Fibroblast of mammary gland (primary cell): ENCODE measurements around the gene BTBD8.

Experiments used
- DNase-seq: peaks from one replicate; pipeline ENCODE4 v3.0.0-alpha.2; 2010; ENCODE audit warnings: low read depth
- H3K4me3 ChIP-seq: 2 replicates; pipeline ENCODE4 v1.5.1; 2011; ENCODE audit warnings: low read depth, mild to moderate bottlenecking, low read length, moderate library complexity; ENCODE audit not compliant: control insufficient read depth
- CTCF ChIP-seq: conservative IDR thresholded peaks from 2 replicates; pipeline ENCODE4 v1.5.1; 2011; ENCODE audit warnings: low read depth, low read length, inconsistent platforms; ENCODE audit not compliant: control insufficient read depth, insufficient read depth

BTBD8 gene

DNA sequence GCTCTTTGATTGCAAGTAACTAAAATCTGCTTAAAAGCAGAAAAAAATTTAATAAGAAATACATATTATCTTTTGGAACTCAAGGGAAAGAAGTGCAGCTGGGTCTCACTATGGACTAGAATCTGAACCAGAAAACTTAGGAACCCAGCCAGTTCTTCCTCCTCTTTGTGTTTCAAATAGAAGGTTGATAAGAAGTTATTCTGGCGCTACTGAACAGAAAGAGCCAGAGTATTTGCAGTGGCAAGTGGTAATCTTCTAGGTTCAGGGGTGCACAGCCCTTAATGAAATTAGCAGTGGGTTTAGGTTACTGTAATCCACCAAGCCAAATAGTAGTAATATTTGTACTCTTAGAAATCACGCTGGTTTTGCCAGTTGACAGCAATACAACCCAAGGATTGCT is 28.5 kb downstream of the BTBD8 start:
- DNase-seq, result no peak
- no peak overlapping the region for H3K4me3 ChIP-seq
- no peak for TF ChIP-seq CTCF

- no peak for TF ChIP-seq CTCF
- H3K4me3 ChIP-seq, result no peak overlapping the region
- no peak for DNase-seq
Observed at GRCh38 chr1:92117526-92117925, 37.4 kb downstream of the BTBD8 start.

DNA sequence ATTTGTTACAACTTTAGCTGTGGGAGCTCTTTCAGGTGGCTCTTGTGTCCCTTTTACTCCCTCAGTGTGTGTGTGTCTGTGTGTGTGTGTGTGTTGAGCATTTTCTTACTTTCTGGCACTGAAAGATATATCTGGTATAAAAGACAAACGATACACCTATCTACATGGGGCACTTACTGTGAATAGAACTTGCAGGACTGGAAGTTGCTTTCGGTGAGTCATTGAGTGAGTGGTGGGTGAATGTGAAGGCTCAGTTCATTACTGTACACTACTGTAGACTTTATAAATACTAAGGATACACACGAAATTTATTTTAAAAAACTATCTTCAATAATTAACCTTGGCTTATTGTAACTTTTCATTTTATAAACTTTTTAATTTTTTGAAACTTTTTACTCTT is 38.7 kb downstream of the BTBD8 start:
- no peak overlapping the region for H3K4me3 ChIP-seq
- TF ChIP-seq CTCF, result no peak
- DNase-seq, result peak; percentile 20

- no peak overlapping the region for H3K4me3 ChIP-seq
- DNase-seq, result no peak
- no peak for TF ChIP-seq CTCF
Observed at GRCh38 chr1:92123868-92124267, 43.7 kb downstream of the BTBD8 start.

DNA sequence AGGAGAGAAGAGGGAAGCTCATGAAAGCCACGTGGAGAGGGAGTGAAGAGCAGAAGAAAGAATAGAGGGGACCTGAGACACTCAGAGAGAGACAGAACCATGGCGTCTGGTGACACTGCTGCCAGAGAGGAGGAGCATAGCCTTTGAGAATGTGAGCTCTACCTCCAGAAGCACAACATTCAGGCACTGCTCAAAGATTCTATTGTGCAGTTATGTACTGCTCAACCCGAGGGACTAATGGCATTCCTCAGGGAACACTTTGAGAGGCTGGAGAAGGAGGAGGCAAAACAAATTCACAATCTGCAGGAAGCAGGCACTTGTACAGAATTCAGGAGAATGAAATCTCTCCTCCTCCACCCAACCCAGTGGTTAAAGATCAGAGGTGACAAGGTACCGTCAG is 45.1 kb downstream of the BTBD8 start:
- TF ChIP-seq CTCF, result no peak
- no peak for DNase-seq
- no peak overlapping the region for H3K4me3 ChIP-seq

- no peak overlapping the region for H3K4me3 ChIP-seq
- no peak for TF ChIP-seq CTCF
- DNase-seq, result no peak
Observed at GRCh38 chr1:92126088-92126487, 45.9 kb downstream of the BTBD8 start.

GRCh38 chr1:92134331-92134730 is 54.2 kb downstream of the BTBD8 start:
- H3K4me3 ChIP-seq, result no peak overlapping the region
- DNase-seq, result no peak
- TF ChIP-seq CTCF, result no peak
